ENCODE results near the gene EML3.
"Not testable (repeated sequence)": the region's sequence is repeated elsewhere in the genome, so short reads cannot be mapped to it uniquely, and the experiment has no call there.

EML3 gene

GRCh38 chr11:62616957-62617356 is 4.4 kb upstream of the EML3 start:
- not testable (repeated sequence) for H3K4me1 ChIP-seq (ENCODE audit: control insufficient read depth, insufficient read depth, low read length, poor library complexity, severe bottlenecking); H3K4me3 ChIP-seq (ENCODE audit: extremely low read depth, insufficient read depth, low read length, poor library complexity, severe bottlenecking); H3K36me3 ChIP-seq (ENCODE audit: control insufficient read depth, insufficient read depth, low read length); H3K9me3 ChIP-seq (ENCODE audit: control insufficient read depth, low read length); H3K27ac ChIP-seq (ENCODE audit: low read depth, low read length, severe bottlenecking)
- 100% methylated on average over 2 to 6 of the region's 14 CpGs for WGBS, 2 experiments (ENCODE audit: insufficient coverage in 2 of 2)

GRCh38 chr11:62615521-62615920 is 2.9 kb upstream of the EML3 start:
- Histone ChIP-seq H3K9me3 (ENCODE audit: control insufficient read depth, low read length) (no peaks in the 10 kb centered on the region), H3K36me3 (ENCODE audit: control insufficient read depth, insufficient read depth, low read length) (peaks cover 5% of the 10 kb centered on the region), H3K4me1 (ENCODE audit: control insufficient read depth, insufficient read depth, low read length, poor library complexity, severe bottlenecking) (peaks cover 9% of the 10 kb centered on the region), H3K4me3 (ENCODE audit: extremely low read depth, insufficient read depth, low read length, poor library complexity, severe bottlenecking) (no peak overlapping the region), H3K27ac (ENCODE audit: low read depth, low read length, severe bottlenecking) (no peak overlapping the region)
- WGBS, 2 experiments (ENCODE audit: insufficient coverage in 2 of 2), result 89 to 93% methylated on average over 3 to 4 of the region's 7 CpGs

GRCh38 chr11:62614275-62614674 is 1.7 kb upstream of the EML3 start:
- 90 to 95% methylated on average over 5 of the region's 8 CpGs for WGBS, 2 experiments (ENCODE audit: insufficient coverage in 2 of 2)
- Histone ChIP-seq H3K9me3 (ENCODE audit: control insufficient read depth, low read length) (no peaks in the 10 kb centered on the region), H3K4me3 (ENCODE audit: extremely low read depth, insufficient read depth, low read length, poor library complexity, severe bottlenecking) (no peak overlapping the region), H3K27ac (ENCODE audit: low read depth, low read length, severe bottlenecking) (no peak overlapping the region), H3K36me3 (ENCODE audit: control insufficient read depth, insufficient read depth, low read length) (peaks cover 14% of the 10 kb centered on the region), H3K4me1 (ENCODE audit: control insufficient read depth, insufficient read depth, low read length, poor library complexity, severe bottlenecking) (peaks cover 9% of the 10 kb centered on the region)

GRCh38 chr11:62613291-62613778 is 760 bp upstream of the EML3 start:
- H3K4me1 ChIP-seq (ENCODE audit: control insufficient read depth, insufficient read depth, low read length, poor library complexity, severe bottlenecking), result peaks cover 9% of the 10 kb centered on the region
- H3K4me3 ChIP-seq (ENCODE audit: extremely low read depth, insufficient read depth, low read length, poor library complexity, severe bottlenecking), result no peak overlapping the region
- 92 to 94% methylated on average over 8 to 15 of the region's 15 CpGs for WGBS, 2 experiments (ENCODE audit: insufficient coverage in 2 of 2)
- H3K27ac ChIP-seq (ENCODE audit: low read depth, low read length, severe bottlenecking), result peak overlapping the region; percentile 46
- peaks cover 14% of the 10 kb centered on the region for H3K36me3 ChIP-seq (ENCODE audit: control insufficient read depth, insufficient read depth, low read length)
- no peaks in the 10 kb centered on the region for H3K9me3 ChIP-seq (ENCODE audit: control insufficient read depth, low read length)

GRCh38 chr11:62611705-62612365 is 740 bp downstream of the EML3 start:
- peak overlapping the region; percentile 62 for H3K4me3 ChIP-seq (ENCODE audit: extremely low read depth, insufficient read depth, low read length, poor library complexity, severe bottlenecking)
- H3K4me1 ChIP-seq (ENCODE audit: control insufficient read depth, insufficient read depth, low read length, poor library complexity, severe bottlenecking), result peaks cover 9% of the 10 kb centered on the region
- WGBS, 2 experiments (ENCODE audit: insufficient coverage in 2 of 2), result 3 to 8% methylated on average over 26 to 32 of the region's 34 CpGs
- peaks cover 22% of the 10 kb centered on the region for H3K36me3 ChIP-seq (ENCODE audit: control insufficient read depth, insufficient read depth, low read length)
- H3K9me3 ChIP-seq (ENCODE audit: control insufficient read depth, low read length), result no peaks in the 10 kb centered on the region
- H3K27ac ChIP-seq (ENCODE audit: low read depth, low read length, severe bottlenecking), result peak overlapping the region; percentile 59

- H3K4me1 ChIP-seq (ENCODE audit: control insufficient read depth, insufficient read depth, low read length, poor library complexity, severe bottlenecking), result peaks cover 9% of the 10 kb centered on the region
These were observed 1.5 kb downstream of the EML3 start for GRCh38 chr11:62610814-62611704.

GRCh38 chr11:62610403-62610802 is 2.2 kb downstream of the EML3 start:
- Histone ChIP-seq H3K4me3 (ENCODE audit: extremely low read depth, insufficient read depth, low read length, poor library complexity, severe bottlenecking) (no peak overlapping the region), H3K36me3 (ENCODE audit: control insufficient read depth, insufficient read depth, low read length) (peaks cover 32% of the 10 kb centered on the region), H3K9me3 (ENCODE audit: control insufficient read depth, low read length) (no peaks in the 10 kb centered on the region), H3K4me1 (ENCODE audit: control insufficient read depth, insufficient read depth, low read length, poor library complexity, severe bottlenecking) (peaks cover 9% of the 10 kb centered on the region), H3K27ac (ENCODE audit: low read depth, low read length, severe bottlenecking) (no peak overlapping the region)
- WGBS, 2 experiments (ENCODE audit: insufficient coverage in 2 of 2), result 93 to 96% methylated on average over 3 of the region's 6 CpGs

More at GRCh38 chr11:62610814-62611704, 1.5 kb downstream of the EML3 start:
- Histone ChIP-seq H3K27ac (ENCODE audit: low read depth, low read length, severe bottlenecking) (no peak overlapping the region), H3K9me3 (ENCODE audit: control insufficient read depth, low read length) (no peaks in the 10 kb centered on the region), H3K36me3 (ENCODE audit: control insufficient read depth, insufficient read depth, low read length) (peaks cover 25% of the 10 kb centered on the region), H3K4me3 (ENCODE audit: extremely low read depth, insufficient read depth, low read length, poor library complexity, severe bottlenecking) (peak overlapping the region; percentile 62)
- 82 to 93% methylated on average over 12 to 17 of the region's 28 CpGs for WGBS, 2 experiments (ENCODE audit: insufficient coverage in 2 of 2)

GRCh38 chr11:62608776-62609175 is 3.8 kb downstream of the EML3 start:
- no peak overlapping the region for H3K27ac ChIP-seq (ENCODE audit: low read depth, low read length, severe bottlenecking)
- no peaks in the 10 kb centered on the region for H3K9me3 ChIP-seq (ENCODE audit: control insufficient read depth, low read length)
- peaks cover 20% of the 10 kb centered on the region for H3K4me1 ChIP-seq (ENCODE audit: control insufficient read depth, insufficient read depth, low read length, poor library complexity, severe bottlenecking)
- H3K4me3 ChIP-seq (ENCODE audit: extremely low read depth, insufficient read depth, low read length, poor library complexity, severe bottlenecking), result no peak overlapping the region
- WGBS, 2 experiments (ENCODE audit: insufficient coverage in 2 of 2), result 98% methylated on average over 6 to 8 of the region's 12 CpGs
- peaks cover 36% of the 10 kb centered on the region for H3K36me3 ChIP-seq (ENCODE audit: control insufficient read depth, insufficient read depth, low read length)

GRCh38 chr11:62607714-62608113 is 4.9 kb downstream of the EML3 start:
- Histone ChIP-seq H3K36me3 (ENCODE audit: control insufficient read depth, insufficient read depth, low read length) (peaks cover 39% of the 10 kb centered on the region), H3K27ac (ENCODE audit: low read depth, low read length, severe bottlenecking) (no peak overlapping the region), H3K4me3 (ENCODE audit: extremely low read depth, insufficient read depth, low read length, poor library complexity, severe bottlenecking) (no peak overlapping the region), H3K4me1 (ENCODE audit: control insufficient read depth, insufficient read depth, low read length, poor library complexity, severe bottlenecking) (peaks cover 20% of the 10 kb centered on the region), H3K9me3 (ENCODE audit: control insufficient read depth, low read length) (no peaks in the 10 kb centered on the region)
- 94 to 97% methylated on average over 3 to 4 of the region's 4 CpGs for WGBS, 2 experiments (ENCODE audit: insufficient coverage in 2 of 2)

- H3K4me1 ChIP-seq (ENCODE audit: control insufficient read depth, insufficient read depth, low read length, poor library complexity, severe bottlenecking), result peaks cover 15% of the 10 kb centered on the region
- no peak overlapping the region for H3K27ac ChIP-seq (ENCODE audit: low read depth, low read length, severe bottlenecking)
- H3K4me3 ChIP-seq (ENCODE audit: extremely low read depth, insufficient read depth, low read length, poor library complexity, severe bottlenecking), result no peak overlapping the region
- H3K36me3 ChIP-seq (ENCODE audit: control insufficient read depth, insufficient read depth, low read length), result peaks cover 39% of the 10 kb centered on the region
- H3K9me3 ChIP-seq (ENCODE audit: control insufficient read depth, low read length), result no peaks in the 10 kb centered on the region
- 97 to 99% methylated on average over 10 to 13 of the region's 15 CpGs for WGBS, 2 experiments (ENCODE audit: insufficient coverage in 2 of 2)
These were observed 6.7 kb downstream of the EML3 start for GRCh38 chr11:62605902-62606301.
